C4-2B (cell line): Measurements from ENCODE around the gene P2RX5.

Experiments
- CTCF ChIP-seq: fragments of 450-650 bp; conservative IDR thresholded peaks from 2 replicates; pipeline ENCODE4 v1.5.1; 2017; ENCODE audit warnings: mild to moderate bottlenecking
- ZFX ChIP-seq: fragments of 450-650 bp; IDR thresholded peaks from 2 replicates; pipeline ENCODE4 v1.6.1; 2017

DNA sequence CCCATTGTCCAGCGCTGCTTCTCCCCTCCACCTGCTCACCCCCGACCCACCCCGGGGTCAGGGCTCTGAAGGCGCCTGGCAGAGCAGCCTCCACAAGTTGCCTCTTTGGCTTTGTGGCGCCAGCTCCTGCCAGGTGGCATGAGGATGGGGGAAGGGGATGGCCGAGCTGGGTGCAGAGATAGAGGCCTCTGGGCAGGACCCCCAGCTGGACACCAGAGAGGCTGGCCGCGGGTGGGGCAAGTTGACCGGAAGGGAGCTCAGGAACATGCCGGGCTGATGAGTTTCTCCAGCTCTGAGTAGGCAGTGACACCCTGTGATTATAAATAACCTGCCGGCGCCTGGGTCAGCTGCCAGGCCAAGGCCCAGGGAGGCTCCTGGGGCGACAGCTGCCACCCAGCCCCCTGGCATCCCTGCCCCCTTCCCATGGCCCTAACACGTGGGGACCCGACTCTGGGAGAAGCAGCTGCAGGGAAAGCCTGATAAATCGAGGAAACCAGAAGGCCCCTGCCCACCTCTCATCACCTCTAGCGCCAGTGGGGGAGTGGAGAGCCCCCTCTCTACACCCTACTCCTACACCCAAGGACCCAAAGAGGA is 729 bp downstream of the P2RX5 start:
- TF ChIP-seq CTCF (no peak), ZFX (no peak)
